Activated CD8-positive, alpha-beta memory T cell treated with anti-CD3 and anti-CD28 coated beads for 1 hour (primary cell): ENCODE results near the gene ZNF860.

ENCODE experiments used
- DNase-seq, 2 donors: peaks; one replicate each; pipeline ENCODE4 v3.0.0-alpha.2; 2020; ENCODE audit warnings: low read depth in 1 of 2; ENCODE audit errors: extremely low read depth in 1 of 2

The ZNF860 gene

GRCh38 chr3:31981206-31982181 lies at the start of gene ZNF860, which contains the start of gene OSBPL10:
Gene ZNF860, plus strand, starts transcription at chr3:31981750. Its CDS starts 7,330 bp downstream, at chr3:31989080.
Gene OSBPL10, minus strand, starts transcription at chr3:31981262. Its CDS starts 83 bp downstream, at chr3:31981179.
- DNase-seq, result no peak

- DNase-seq, result no peak
These were observed 48.6 kb upstream of the ZNF860 start for GRCh38 chr3:31932990-31933389.

- no peak for DNase-seq
These were observed 47.5 kb upstream of the ZNF860 start for GRCh38 chr3:31934018-31934417.

- no peak for DNase-seq
These were observed 46.7 kb upstream of the ZNF860 start for GRCh38 chr3:31934866-31935265.

GRCh38 chr3:31936420-31937060 lies 45.0 kb upstream of the ZNF860 start:
- no peak for DNase-seq

GRCh38 chr3:31937225-31937624 lies 44.3 kb upstream of the ZNF860 start:
- DNase-seq, result no peak

- DNase-seq, result no peak
These were observed 39.1 kb upstream of the ZNF860 start for GRCh38 chr3:31942446-31942845.

- DNase-seq, result no peak
These were observed 38.5 kb upstream of the ZNF860 start for GRCh38 chr3:31943041-31943440.

GRCh38 chr3:31945738-31946052 lies 35.9 kb upstream of the ZNF860 start:
- no peak for DNase-seq

- no peak for DNase-seq
These were observed 35.0 kb upstream of the ZNF860 start for GRCh38 chr3:31946484-31947081.

GRCh38 chr3:31947162-31947561 lies 34.4 kb upstream of the ZNF860 start:
- no peak for DNase-seq

GRCh38 chr3:31947671-31948091 lies 33.9 kb upstream of the ZNF860 start:
- DNase-seq, result no peak

GRCh38 chr3:31948280-31948679 lies 33.3 kb upstream of the ZNF860 start:
- no peak for DNase-seq

GRCh38 chr3:31952205-31952604 lies 29.3 kb upstream of the ZNF860 start:
- DNase-seq, result no peak

- no peak for DNase-seq
These were observed 28.5 kb upstream of the ZNF860 start for GRCh38 chr3:31953091-31953490.

GRCh38 chr3:31953636-31954035 lies 27.9 kb upstream of the ZNF860 start:
- DNase-seq, result no peak

- no peak for DNase-seq
These were observed 26.0 kb upstream of the ZNF860 start for GRCh38 chr3:31955581-31955980.

GRCh38 chr3:31957106-31957505 lies 24.4 kb upstream of the ZNF860 start:
- DNase-seq, result no peak

GRCh38 chr3:31958701-31959152 lies 22.8 kb upstream of the ZNF860 start:
- no peak for DNase-seq

GRCh38 chr3:31959251-31959650 lies 22.3 kb upstream of the ZNF860 start:
- DNase-seq, result no peak

- DNase-seq, result no peak
These were observed 21.4 kb upstream of the ZNF860 start for GRCh38 chr3:31959951-31960792.
